ENCODE results near the gene POLR3H.
"Not testable (repeated sequence)": the region's sequence is repeated elsewhere in the genome, so short reads cannot be mapped to it uniquely, and the experiment has no call there.

POLR3H gene

GRCh38 chr22:41560095-41560471 is 15.8 kb upstream of the POLR3H start:
- H2AFZ ChIP-seq (ENCODE audit: low read length), result no peak overlapping the region
- H3K4me1 ChIP-seq (ENCODE audit: insufficient read depth, low read length, poor library complexity, severe bottlenecking), result no peaks in the 10 kb centered on the region
- no peak overlapping the region for H3K4me2 ChIP-seq (ENCODE audit: low read depth, low read length, poor library complexity, severe bottlenecking)
- no peak overlapping the region for H3K4me3 ChIP-seq (ENCODE audit: low read length, poor library complexity, severe bottlenecking)
- no peaks in the 10 kb centered on the region for H4K20me1 ChIP-seq (ENCODE audit: insufficient read depth, low read length, poor library complexity, severe bottlenecking)
- H3K36me3 ChIP-seq (ENCODE audit: insufficient read depth, low read length), result no peaks in the 10 kb centered on the region
- H3K9ac ChIP-seq (ENCODE audit: low read depth, low read length, poor library complexity, severe bottlenecking), result no peak overlapping the region
- H3K9me2 ChIP-seq (replicated peaks; ENCODE audit: low read depth, low read length), result no peaks in the 10 kb centered on the region
- H3K79me2 ChIP-seq (ENCODE audit: insufficient read depth, low read length), result no peaks in the 10 kb centered on the region
- TF ChIP-seq EZH2phosphoT487 (IDR thresholded peaks at IDR 0.05; ENCODE audit: borderline replicate concordance) (no peak), CTCF (conservative IDR thresholded peaks at IDR 0.05; ENCODE audit: low read length) (no peak)
- H3K9me3 ChIP-seq (ENCODE audit: insufficient read depth, low read depth, low read length), result no peaks in the 10 kb centered on the region
- H3K27me3 ChIP-seq (ENCODE audit: insufficient read depth, low read length, poor library complexity, severe bottlenecking), result peaks cover 11% of the 10 kb centered on the region
- H3F3A ChIP-seq (ENCODE audit: low read depth), result no peaks in the 10 kb centered on the region

GRCh38 chr22:41558241-41558630 is 14.0 kb upstream of the POLR3H start:
- not testable (repeated sequence) for H2AFZ ChIP-seq (ENCODE audit: low read length); H4K20me1 ChIP-seq (ENCODE audit: insufficient read depth, low read length, poor library complexity, severe bottlenecking); H3K9me2 ChIP-seq (replicated peaks; ENCODE audit: low read depth, low read length)

GRCh38 chr22:41557401-41558240 is 13.4 kb upstream of the POLR3H start:
- H4K20me1 ChIP-seq (ENCODE audit: insufficient read depth, low read length, poor library complexity, severe bottlenecking), result no peaks in the 10 kb centered on the region
- no peak overlapping the region for H3K4me3 ChIP-seq (ENCODE audit: low read length, poor library complexity, severe bottlenecking)
- H3K4me1 ChIP-seq (ENCODE audit: insufficient read depth, low read length, poor library complexity, severe bottlenecking), result no peaks in the 10 kb centered on the region
- no peaks in the 10 kb centered on the region for H3K9me2 ChIP-seq (replicated peaks; ENCODE audit: low read depth, low read length)
- H3K79me2 ChIP-seq (ENCODE audit: insufficient read depth, low read length), result no peaks in the 10 kb centered on the region
- no peak overlapping the region for H3K4me2 ChIP-seq (ENCODE audit: low read depth, low read length, poor library complexity, severe bottlenecking)
- no peaks in the 10 kb centered on the region for H3K36me3 ChIP-seq (ENCODE audit: insufficient read depth, low read length)
- H3F3A ChIP-seq (ENCODE audit: low read depth), result no peaks in the 10 kb centered on the region
- H2AFZ ChIP-seq (ENCODE audit: low read length), result no peak overlapping the region
- no peaks in the 10 kb centered on the region for H3K9me3 ChIP-seq (ENCODE audit: insufficient read depth, low read depth, low read length)
- TF ChIP-seq EZH2phosphoT487 (IDR thresholded peaks at IDR 0.05; ENCODE audit: borderline replicate concordance) (no peak), CTCF (conservative IDR thresholded peaks at IDR 0.05; ENCODE audit: low read length) (no peak)
- H3K27me3 ChIP-seq (ENCODE audit: insufficient read depth, low read length, poor library complexity, severe bottlenecking), result peaks cover 11% of the 10 kb centered on the region
- H3K9ac ChIP-seq (ENCODE audit: low read depth, low read length, poor library complexity, severe bottlenecking), result no peak overlapping the region

More at GRCh38 chr22:41558241-41558630, 14.0 kb upstream of the POLR3H start:
- H3K4me1 ChIP-seq (ENCODE audit: insufficient read depth, low read length, poor library complexity, severe bottlenecking); H3K4me2 ChIP-seq (ENCODE audit: low read depth, low read length, poor library complexity, severe bottlenecking); H3K79me2 ChIP-seq (ENCODE audit: insufficient read depth, low read length); H3K9ac ChIP-seq (ENCODE audit: low read depth, low read length, poor library complexity, severe bottlenecking); H3K36me3 ChIP-seq (ENCODE audit: insufficient read depth, low read length); H3F3A ChIP-seq (ENCODE audit: low read depth); H3K4me3 ChIP-seq (ENCODE audit: low read length, poor library complexity, severe bottlenecking); H3K9me3 ChIP-seq (ENCODE audit: insufficient read depth, low read depth, low read length): not testable (repeated sequence)
- H3K27me3 ChIP-seq (ENCODE audit: insufficient read depth, low read length, poor library complexity, severe bottlenecking), result peaks cover 11% of the 10 kb centered on the region

- Histone ChIP-seq H3K9me2 (replicated peaks; ENCODE audit: low read depth, low read length) (no peaks in the 10 kb centered on the region), H3F3A (ENCODE audit: low read depth) (no peaks in the 10 kb centered on the region), H3K4me2 (ENCODE audit: low read depth, low read length, poor library complexity, severe bottlenecking) (no peak overlapping the region), H3K27me3 (ENCODE audit: insufficient read depth, low read length, poor library complexity, severe bottlenecking) (peaks cover 7% of the 10 kb centered on the region), H3K9me3 (ENCODE audit: insufficient read depth, low read depth, low read length) (no peaks in the 10 kb centered on the region), H3K4me1 (ENCODE audit: insufficient read depth, low read length, poor library complexity, severe bottlenecking) (no peaks in the 10 kb centered on the region), H3K79me2 (ENCODE audit: insufficient read depth, low read length) (no peaks in the 10 kb centered on the region), H2AFZ (ENCODE audit: low read length) (no peak overlapping the region), H4K20me1 (ENCODE audit: insufficient read depth, low read length, poor library complexity, severe bottlenecking) (no peaks in the 10 kb centered on the region), H3K36me3 (ENCODE audit: insufficient read depth, low read length) (no peaks in the 10 kb centered on the region), H3K4me3 (ENCODE audit: low read length, poor library complexity, severe bottlenecking) (no peak overlapping the region), H3K9ac (ENCODE audit: low read depth, low read length, poor library complexity, severe bottlenecking) (no peak overlapping the region)
- no peak for TF ChIP-seq CTCF (conservative IDR thresholded peaks at IDR 0.05; ENCODE audit: low read length)
- TF ChIP-seq EZH2phosphoT487 (IDR thresholded peaks at IDR 0.05; ENCODE audit: borderline replicate concordance), result no peak
Measured at GRCh38 chr22:41556561-41556960, 12.3 kb upstream of the POLR3H start.
